GM12872 (cell line): ENCODE data around the gene OSBPL2.

Experiments
- CTCF ChIP-seq: IDR thresholded peaks from 3 replicates; pipeline ENCODE4 v1.5.1; 2011; ENCODE audit warnings: low read depth, mild to moderate bottlenecking, low read length, moderate library complexity; ENCODE audit not compliant: insufficient read depth

The OSBPL2 gene

GRCh38 chr20:62237801-62238568, at the start of gene OSBPL2:
OSBPL2 (plus strand) TSS chr20:62238521; CDS start chr20:62256185, 17,664 bp downstream.
- no peak for TF ChIP-seq CTCF

DNA sequence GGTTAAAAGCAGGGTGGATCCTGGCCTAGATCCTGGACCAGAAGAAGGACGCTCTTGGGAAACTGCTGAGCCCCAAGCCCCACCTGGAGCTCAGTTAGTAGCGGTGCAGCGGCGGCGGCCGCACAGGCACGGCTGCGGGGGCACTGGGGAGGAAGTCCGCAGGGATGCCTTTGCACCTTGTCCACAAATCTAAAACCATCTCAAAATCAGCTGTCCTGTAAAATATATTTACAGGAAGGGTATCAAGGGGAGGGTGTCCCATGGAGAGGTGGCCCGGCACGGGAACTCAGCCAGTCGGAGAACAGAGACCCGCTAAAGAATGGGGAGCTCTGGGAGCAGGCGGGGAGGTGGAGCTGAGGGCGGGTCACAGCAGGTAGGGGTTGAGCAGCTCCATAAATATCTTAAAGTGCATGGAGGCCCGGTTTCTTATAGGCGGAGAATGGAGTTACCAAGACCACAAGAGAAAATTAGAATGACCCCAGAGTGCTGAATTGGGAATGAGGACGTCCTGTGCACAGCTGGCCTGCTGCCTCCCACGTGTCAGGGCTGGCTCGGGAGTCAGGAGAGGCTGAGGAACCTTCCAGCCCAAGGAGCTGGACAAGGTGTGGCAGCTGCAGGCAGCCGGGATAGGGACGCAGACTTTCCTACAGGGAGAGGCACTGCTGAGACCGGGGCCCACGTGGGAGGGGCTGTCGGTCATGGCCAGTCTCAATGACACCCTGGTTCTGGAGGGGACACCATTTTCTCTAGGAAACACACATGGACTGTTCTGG, 47.5 kb upstream of the OSBPL2 start:
- no peak for TF ChIP-seq CTCF

DNA sequence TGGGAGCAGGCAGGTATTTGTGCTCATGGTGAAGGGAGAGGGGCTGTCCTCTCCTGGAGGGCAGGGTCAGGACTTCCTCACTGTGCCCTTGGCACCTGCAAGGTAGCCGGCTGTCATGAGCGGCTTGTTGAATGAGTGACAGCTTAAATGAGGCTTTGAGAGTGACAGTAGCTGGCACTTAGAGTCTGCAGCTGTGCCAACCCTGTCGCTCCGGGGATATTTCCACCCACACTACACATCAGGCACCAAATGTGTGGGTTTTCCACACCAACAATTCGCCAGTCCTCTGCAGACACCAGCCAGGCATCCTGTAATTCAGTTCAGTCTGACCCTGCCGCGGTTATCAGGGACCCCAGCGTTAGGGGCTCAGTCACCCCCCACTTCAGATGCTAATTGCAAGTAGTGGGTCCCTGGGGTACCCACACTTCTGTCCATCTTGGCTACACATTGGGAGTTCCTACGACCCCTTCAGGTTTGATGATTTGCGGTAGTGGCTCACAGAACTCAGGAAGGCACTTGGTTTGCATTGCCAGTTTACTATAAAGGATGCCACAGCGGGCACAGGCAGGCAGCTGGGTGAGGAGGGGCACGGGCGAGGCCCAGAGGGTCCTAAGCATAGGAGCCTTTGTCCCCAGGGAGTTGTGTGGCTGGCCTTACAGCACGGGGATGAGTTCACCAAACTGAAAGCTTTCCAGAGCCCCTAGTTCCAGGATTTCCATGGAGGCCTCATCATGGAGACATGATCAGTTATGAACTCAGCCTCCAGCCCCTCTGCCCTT, 46.4 kb upstream of the OSBPL2 start:
- TF ChIP-seq CTCF = no peak

GRCh38 chr20:62192635-62193034, 45.7 kb upstream of the OSBPL2 start:
- TF ChIP-seq CTCF = no peak

DNA sequence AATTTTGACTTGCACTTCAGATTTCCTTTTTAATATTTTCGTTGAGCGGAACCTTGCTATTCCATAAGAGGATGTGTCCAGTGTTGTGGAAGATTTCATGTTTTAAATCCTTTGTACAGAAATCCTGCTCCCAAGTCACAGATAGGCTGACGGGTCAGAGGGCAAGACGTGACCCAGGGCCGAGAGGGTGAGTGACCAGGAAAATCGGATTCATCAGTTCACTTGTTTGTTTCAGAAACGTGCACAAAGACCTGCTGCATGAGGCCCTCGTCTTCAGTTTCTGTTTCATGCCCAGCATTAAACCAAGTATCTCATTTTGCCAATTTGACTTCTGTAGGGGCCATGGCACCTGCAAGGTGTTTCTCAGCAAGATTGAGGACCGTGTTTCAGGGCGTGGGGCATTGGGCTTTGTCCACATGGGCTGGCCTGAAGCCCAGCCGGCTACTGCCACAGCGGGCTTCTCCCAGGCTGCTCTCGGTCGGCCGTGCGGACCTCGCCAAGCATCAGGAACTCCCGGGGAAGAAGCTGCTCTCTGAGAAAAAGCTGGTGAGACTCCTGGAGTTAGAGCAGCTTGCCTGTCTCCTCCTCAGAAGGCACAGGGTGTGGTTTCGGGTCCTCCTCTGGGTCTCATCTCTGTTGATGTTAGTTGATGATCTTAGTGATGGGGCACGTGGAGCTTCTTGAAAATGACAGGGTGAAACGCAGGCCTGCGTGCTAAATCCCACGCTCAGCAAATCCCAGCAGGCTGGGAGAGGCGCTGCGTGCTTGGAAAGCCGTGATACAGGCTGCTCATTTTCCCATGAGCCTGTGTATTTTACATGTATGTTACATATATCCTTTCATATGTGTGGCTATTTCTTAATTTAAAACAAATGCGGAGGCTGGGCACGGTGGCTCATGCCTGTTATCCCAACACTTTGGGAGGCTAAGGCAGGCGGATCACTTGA, 45.0 kb upstream of the OSBPL2 start:
- no peak for TF ChIP-seq CTCF

DNA sequence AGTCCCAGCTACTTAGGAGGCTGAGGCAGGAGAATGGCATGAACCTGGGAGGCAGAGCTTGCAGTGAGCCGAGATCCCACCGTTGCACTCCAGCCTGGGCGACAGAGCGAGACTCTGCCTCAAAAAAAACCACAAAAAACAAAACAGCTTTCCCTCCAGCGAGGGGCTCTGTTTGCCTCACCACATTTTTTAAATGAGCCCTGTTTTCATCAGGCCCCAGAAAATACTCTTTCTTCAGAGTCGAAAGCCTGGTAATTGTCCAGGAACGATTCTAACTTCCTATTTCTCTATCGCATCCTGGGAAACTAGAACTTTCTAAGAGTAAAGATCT, 43.3 kb upstream of the OSBPL2 start:
- no peak for TF ChIP-seq CTCF
